HepG2 (cell line): ENCODE measurements around the gene SDC3. TPM values are rescaled to one million over a fixed set of nuclear protein-coding genes. Genes with fewer than 3 reads are reported as not detected.

Experiments
- ATAC-seq: fragments of 200-7000 bp; cut with Tn5 transposase; 3 replicates; pipeline ENCODE4 v1.9.1; 2020; ENCODE audit warnings: mild to moderate bottlenecking, moderate library complexity
- BruUV-seq: library from RNA; stranded (reverse); fragments of 400-500 nt; replicated peaks from 2 replicates; lab custom pipeline; 2021; lab: Mats Ljungman, UMichigan
- CTCF ChIA-PET: fragments of 300-600 bp; formaldehyde crosslinking; extraction: SDS; loops from one replicate; lab custom pipeline; 2021; ENCODE audit warnings: low total read pairs, inconsistent platforms, low intra/inter-chr PET ratio; lab: Yijun Ruan, JAX
- POLR2A ChIA-PET: fragments of 350-600 bp; sonication (Branson Sonifier 250); formaldehyde crosslinking; loops from one replicate; lab custom pipeline; 2020; ENCODE audit warnings: antibody characterized with exemption, inconsistent platforms; lab: Yijun Ruan, JAX
- DNase-seq: peaks from one replicate; pipeline ENCODE4 v3.0.0-alpha.2; 2015; ENCODE audit warnings: low spot score
- FAIRE-seq: peaks from 3 replicates; lab custom pipeline; 2011; peaks lifted over from hg19 to GRCh38; lab: Jason Lieb, UNC
- H2AFZ ChIP-seq: one replicate; pipeline ENCODE4 v1.6.1; 2011; ENCODE audit warnings: low read length, inconsistent platforms
- H3K27ac ChIP-seq: fragments of 300-600 bp; 3 replicates; pipeline ENCODE4 v1.8.0; 2011; ENCODE audit warnings: mixed run types, mild to moderate bottlenecking, mixed read lengths, low read length, inconsistent platforms; ENCODE audit not compliant: insufficient read depth; ENCODE audit errors: extremely low read length
- H3K27me3 ChIP-seq, 2 experiments: fragments of 200-600 bp in 1 of 2; 2 replicates in 1 of 2; 3 replicates in 1 of 2; pipeline versions ENCODE4 v1.6.0 to v1.8.0; 2011; ENCODE audit warnings: low read length in 2 of 2, mild to moderate bottlenecking in 2 of 2, moderate library complexity in 2 of 2, inconsistent platforms in 1 of 2; ENCODE audit not compliant: insufficient read depth in 2 of 2, control insufficient read depth in 1 of 2
- H3K36me3 ChIP-seq, 2 experiments: fragments of 200-600 bp in 1 of 2; replicated peaks in 1 of 2; 2 replicates in 1 of 2; 3 replicates in 1 of 2; pipeline versions ENCODE4 v1.5.1 to v1.8.0; 2011; ENCODE audit warnings: low read length in 2 of 2, inconsistent platforms in 1 of 2; ENCODE audit not compliant: insufficient read depth in 2 of 2, control insufficient read depth in 1 of 2
- H3K4me1 ChIP-seq: 2 replicates; pipeline ENCODE4 v1.5.1; 2012; ENCODE audit warnings: low read length, inconsistent platforms; ENCODE audit not compliant: insufficient read depth
- H3K4me2 ChIP-seq: 2 replicates; pipeline ENCODE4 v1.6.0; 2011; ENCODE audit warnings: low read depth, low read length, inconsistent platforms
- H3K4me3 ChIP-seq, 3 experiments: fragments of 200-600 bp in 1 of 3; sonication (generic), shearing (Covaris generic) in 1 of 3; replicated peaks in 1 of 3; 2 replicates each; pipeline ENCODE4 v1.5.1; 2011 to 2016; ENCODE audit warnings: low read length in 3 of 3, inconsistent platforms in 2 of 3, low read depth in 2 of 3, mild to moderate bottlenecking in 2 of 3, control low read depth in 1 of 3, mixed read lengths in 1 of 3; ENCODE audit not compliant: insufficient read depth in 1 of 3
- H3K79me2 ChIP-seq: one replicate; pipeline ENCODE4 v1.6.1; 2011; ENCODE audit warnings: low read length, inconsistent platforms; ENCODE audit not compliant: insufficient read depth
- H3K9ac ChIP-seq: 2 replicates; pipeline ENCODE4 v1.6.0; 2011; ENCODE audit warnings: mild to moderate bottlenecking, low read depth, low read length, inconsistent platforms; ENCODE audit not compliant: insufficient read depth
- H3K9me3 ChIP-seq: 2 replicates; pipeline ENCODE4 v1.5.1; 2012; ENCODE audit warnings: mild to moderate bottlenecking, low read length
- H4K20me1 ChIP-seq: 2 replicates; pipeline ENCODE4 v1.6.0; 2011; ENCODE audit warnings: inconsistent platforms, mild to moderate bottlenecking, low read length, moderate library complexity; ENCODE audit not compliant: insufficient read depth
- CBX5 ChIP-seq: sonication (generic); formaldehyde crosslinking; IDR thresholded peaks from 2 replicates; pipeline ENCODE4 v1.4.0; 2020; ENCODE audit warnings: missing genetic modification reagents, borderline replicate concordance
- GABPB1 ChIP-seq: IDR thresholded peaks from 2 replicates; pipeline ENCODE4 v1.6.1; 2016; ENCODE audit warnings: mild to moderate bottlenecking, missing genetic modification reagents, moderate library complexity, missing compliant biosample characterization
- GATA4 ChIP-seq: sonication (generic); IDR thresholded peaks from 2 replicates; pipeline ENCODE4 v1.6.1; 2016; ENCODE audit warnings: antibody characterized with exemption, low read depth, borderline replicate concordance
- MEIS2 ChIP-seq: sonication (generic); formaldehyde crosslinking; IDR thresholded peaks from 2 replicates; pipeline ENCODE4 v1.9.0; 2021; ENCODE audit warnings: mild to moderate bottlenecking, missing genetic modification reagents
- NCOA1 ChIP-seq: sonication (generic); formaldehyde crosslinking; IDR thresholded peaks from 2 replicates; pipeline ENCODE4 v1.9.0; 2021; ENCODE audit warnings: missing genetic modification reagents
- NFKB2 ChIP-seq: sonication (generic); formaldehyde crosslinking; IDR thresholded peaks from 2 replicates; pipeline ENCODE4 v1.4.0; 2020; ENCODE audit warnings: missing genetic modification reagents, borderline replicate concordance
- SALL1 ChIP-seq: sonication (generic); formaldehyde crosslinking; IDR thresholded peaks from 2 replicates; pipeline ENCODE4 v1.8.0; 2022; ENCODE audit warnings: mild to moderate bottlenecking, missing genetic modification reagents
- SAP130 ChIP-seq: IDR thresholded peaks from 2 replicates; pipeline ENCODE4 v1.6.1; 2016; ENCODE audit warnings: low read depth
- SP1 ChIP-seq, 2 experiments: fragments of 450-650 bp in 1 of 2; sonication (generic) in 1 of 2; formaldehyde crosslinking in 1 of 2; IDR thresholded peaks; 2 replicates each; pipeline versions ENCODE4 v1.4.0 to v1.6.1; 2016 to 2020; ENCODE audit warnings: missing genetic modification reagents in 1 of 2
- ZFAT ChIP-seq: sonication (generic); formaldehyde crosslinking; conservative IDR thresholded peaks from 2 replicates; pipeline ENCODE4 v1.8.1; 2023; ENCODE audit warnings: missing genetic modification reagents, inconsistent platforms
- ZFY ChIP-seq: sonication (generic); formaldehyde crosslinking; IDR thresholded peaks from 2 replicates; pipeline ENCODE4 v1.4.0; 2020; ENCODE audit warnings: missing genetic modification reagents
- ZNF567 ChIP-seq: sonication (generic); formaldehyde crosslinking; IDR thresholded peaks from 2 replicates; pipeline ENCODE4 v1.8.1; 2023; ENCODE audit warnings: mild to moderate bottlenecking, missing genetic modification reagents, borderline replicate concordance
- ZNF776 ChIP-seq: sonication (generic); formaldehyde crosslinking; IDR thresholded peaks from 2 replicates; pipeline ENCODE4 v1.4.0; 2020; ENCODE audit warnings: mild to moderate bottlenecking, missing genetic modification reagents
- ZNF816 ChIP-seq: sonication (generic); formaldehyde crosslinking; IDR thresholded peaks from 2 replicates; pipeline ENCODE4 v1.8.0; 2022; ENCODE audit warnings: missing genetic modification reagents, mild to moderate bottlenecking, borderline replicate concordance
- WGBS: methylation state at CpG from one replicate; pipeline ENCODE4 v1.1.6; 2017; ENCODE audit warnings: low lambda C conversion rate; 5-methylcytosine and 5-hydroxymethylcytosine counted together
- in situ Hi-C: cut with HindIII; loops from 2 replicates; pipeline ENCODE4 v1.10.0; 2017; ENCODE audit warnings: low pct_unique_long_range_greater_than_20kb; ENCODE audit not compliant: extremely low pct_ligation_motif_present
- intact Hi-C: fragments of 100-400 bp; cut with micrococcal nuclease; formaldehyde crosslinking; loops from one replicate; pipeline ENCODE4 v1.10.0; 2022; ENCODE audit not compliant: unreplicated experiment
- polyA plus RNA-seq, 8 experiments: library from polyadenylated mRNA; depleted of rRNA in 3 of 8; stranded (reverse) in 7 of 8; unstranded in 1 of 8; fragments of >200 nt; fragmentation: Illumina TruSeq in 4 of 8; extraction: Trizol in 4 of 8; gene quantifications; 2 replicates each; pipeline versions ENCODE4 v1.2.1 to v1.2.3, GENCODE V29; 2011 to 2016; ENCODE audit warnings: low read depth in 4 of 8, missing spikeins in 1 of 8, mixed read lengths in 1 of 8; ENCODE audit not compliant: insufficient read depth in 1 of 8
- total RNA-seq, 5 experiments: library from RNA; depleted of rRNA; stranded (reverse); fragments of >200 nt; fragmentation: Illumina TruSeq; extraction: Trizol; gene quantifications; 2 replicates each; pipeline ENCODE4 v1.2.3, GENCODE V29; 2016; ENCODE audit warnings: low read depth in 1 of 5
- TF ChIP-seq, protein P1 (sequence below): sonication (generic); formaldehyde crosslinking; IDR thresholded peaks from 2 replicates; pipeline ENCODE4 v1.4.0; 2020; ENCODE audit warnings: missing genetic modification reagents
- TF ChIP-seq, protein P2 (sequence below): sonication (generic); formaldehyde crosslinking; IDR thresholded peaks from 2 replicates; pipeline ENCODE4 v1.4.0; 2020; ENCODE audit warnings: mild to moderate bottlenecking, missing genetic modification reagents
- TF ChIP-seq, protein P3 (sequence below): sonication (generic); formaldehyde crosslinking; IDR thresholded peaks from 2 replicates; pipeline ENCODE4 v1.5.0; 2020; ENCODE audit warnings: missing genetic modification reagents
- TF ChIP-seq, protein P4 (sequence below): sonication (generic); formaldehyde crosslinking; IDR thresholded peaks from 2 replicates; pipeline ENCODE4 v1.9.0; 2021; ENCODE audit warnings: missing genetic modification reagents, borderline replicate concordance

SDC3 gene
- total and polyA plus RNA-seq, 2 of the 13 experiments (the other 11 are each of a cell fraction or from before 2014, with no cell fraction given) = 0.49 to 0.84 TPM

DNA sequence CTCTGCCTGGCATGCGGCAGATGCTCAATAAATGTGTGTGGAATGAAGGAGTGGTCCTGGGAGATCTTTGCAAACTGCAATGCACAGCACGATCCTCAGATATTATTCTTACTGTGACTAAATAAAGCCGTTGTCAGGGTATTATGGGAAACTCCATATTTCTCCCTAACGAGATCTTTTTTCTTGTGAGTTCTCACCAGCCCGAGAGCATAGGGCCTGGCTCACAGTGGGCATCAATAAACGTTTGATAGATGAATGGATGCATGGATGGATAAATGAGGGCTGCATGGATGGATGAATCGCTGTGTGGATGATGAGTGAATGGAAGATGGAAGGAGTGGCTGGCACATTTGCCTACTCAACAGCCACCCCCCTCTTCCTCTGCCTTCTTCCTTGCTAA, 69.6 kb downstream of the SDC3 start (continued):
- TF ChIP-seq ZFAT (CRISPR knock-in tag) = no peak
- no peak for TF ChIP-seq NFKB2 (CRISPR knock-in tag)
- no peak for TF ChIP-seq ZNF776 (CRISPR knock-in tag)
- TF ChIP-seq, protein P1, sequence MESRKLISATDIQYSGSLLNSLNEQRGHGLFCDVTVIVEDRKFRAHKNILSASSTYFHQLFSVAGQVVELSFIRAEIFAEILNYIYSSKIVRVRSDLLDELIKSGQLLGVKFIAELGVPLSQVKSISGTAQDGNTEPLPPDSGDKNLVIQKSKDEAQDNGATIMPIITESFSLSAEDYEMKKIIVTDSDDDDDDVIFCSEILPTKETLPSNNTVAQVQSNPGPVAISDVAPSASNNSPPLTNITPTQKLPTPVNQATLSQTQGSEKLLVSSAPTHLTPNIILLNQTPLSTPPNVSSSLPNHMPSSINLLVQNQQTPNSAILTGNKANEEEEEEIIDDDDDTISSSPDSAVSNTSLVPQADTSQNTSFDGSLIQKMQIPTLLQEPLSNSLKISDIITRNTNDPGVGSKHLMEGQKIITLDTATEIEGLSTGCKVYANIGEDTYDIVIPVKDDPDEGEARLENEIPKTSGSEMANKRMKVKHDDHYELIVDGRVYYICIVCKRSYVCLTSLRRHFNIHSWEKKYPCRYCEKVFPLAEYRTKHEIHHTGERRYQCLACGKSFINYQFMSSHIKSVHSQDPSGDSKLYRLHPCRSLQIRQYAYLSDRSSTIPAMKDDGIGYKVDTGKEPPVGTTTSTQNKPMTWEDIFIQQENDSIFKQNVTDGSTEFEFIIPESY = no peak
- no peak for TF ChIP-seq MEIS2

DNA sequence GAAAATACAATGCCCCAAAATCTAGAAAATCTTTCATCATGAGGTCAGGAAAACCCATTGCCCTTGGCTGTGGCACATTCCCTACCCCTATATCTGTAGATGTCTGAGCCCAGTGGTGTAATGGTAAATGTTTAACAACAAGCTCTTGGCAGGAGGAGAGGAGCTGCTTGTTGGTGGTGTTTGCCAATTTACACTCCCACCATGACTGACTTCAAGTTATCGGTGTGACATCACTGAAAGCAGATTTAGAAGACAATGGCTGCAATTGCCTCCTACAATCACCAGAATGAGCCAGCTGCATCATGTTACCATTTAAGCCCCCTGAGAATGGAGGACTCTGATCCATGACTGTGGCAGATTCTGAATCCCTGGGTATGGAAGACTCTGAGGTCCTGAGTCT, 70.9 kb downstream of the SDC3 start:
- in situ Hi-C loops = no loop called here
- no peak for TF ChIP-seq SAP130 (CRISPR knock-in tag)
- TF ChIP-seq, protein P2, sequence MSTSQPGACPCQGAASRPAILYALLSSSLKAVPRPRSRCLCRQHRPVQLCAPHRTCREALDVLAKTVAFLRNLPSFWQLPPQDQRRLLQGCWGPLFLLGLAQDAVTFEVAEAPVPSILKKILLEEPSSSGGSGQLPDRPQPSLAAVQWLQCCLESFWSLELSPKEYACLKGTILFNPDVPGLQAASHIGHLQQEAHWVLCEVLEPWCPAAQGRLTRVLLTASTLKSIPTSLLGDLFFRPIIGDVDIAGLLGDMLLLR = no peak
- TF ChIP-seq, protein P3, sequence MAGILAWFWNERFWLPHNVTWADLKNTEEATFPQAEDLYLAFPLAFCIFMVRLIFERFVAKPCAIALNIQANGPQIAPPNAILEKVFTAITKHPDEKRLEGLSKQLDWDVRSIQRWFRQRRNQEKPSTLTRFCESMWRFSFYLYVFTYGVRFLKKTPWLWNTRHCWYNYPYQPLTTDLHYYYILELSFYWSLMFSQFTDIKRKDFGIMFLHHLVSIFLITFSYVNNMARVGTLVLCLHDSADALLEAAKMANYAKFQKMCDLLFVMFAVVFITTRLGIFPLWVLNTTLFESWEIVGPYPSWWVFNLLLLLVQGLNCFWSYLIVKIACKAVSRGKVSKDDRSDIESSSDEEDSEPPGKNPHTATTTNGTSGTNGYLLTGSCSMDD (CRISPR knock-in tag) = no peak
- TF ChIP-seq GABPB1 (CRISPR knock-in tag) = no peak
- TF ChIP-seq ZNF816 = no peak
- no peak for TF ChIP-seq CBX5 (CRISPR knock-in tag)
- no peak for TF ChIP-seq SALL1
- TF ChIP-seq GATA4 = no peak
- no peak for TF ChIP-seq ZFY (CRISPR knock-in tag)
- no peak for TF ChIP-seq SP1 (IDR thresholded peaks at IDR 0.05)
- TF ChIP-seq SP1 (CRISPR knock-in tag; IDR thresholded peaks at IDR 0.05) = no peak
- no peak for TF ChIP-seq ZNF567 (CRISPR knock-in tag)
- TF ChIP-seq, protein P4, sequence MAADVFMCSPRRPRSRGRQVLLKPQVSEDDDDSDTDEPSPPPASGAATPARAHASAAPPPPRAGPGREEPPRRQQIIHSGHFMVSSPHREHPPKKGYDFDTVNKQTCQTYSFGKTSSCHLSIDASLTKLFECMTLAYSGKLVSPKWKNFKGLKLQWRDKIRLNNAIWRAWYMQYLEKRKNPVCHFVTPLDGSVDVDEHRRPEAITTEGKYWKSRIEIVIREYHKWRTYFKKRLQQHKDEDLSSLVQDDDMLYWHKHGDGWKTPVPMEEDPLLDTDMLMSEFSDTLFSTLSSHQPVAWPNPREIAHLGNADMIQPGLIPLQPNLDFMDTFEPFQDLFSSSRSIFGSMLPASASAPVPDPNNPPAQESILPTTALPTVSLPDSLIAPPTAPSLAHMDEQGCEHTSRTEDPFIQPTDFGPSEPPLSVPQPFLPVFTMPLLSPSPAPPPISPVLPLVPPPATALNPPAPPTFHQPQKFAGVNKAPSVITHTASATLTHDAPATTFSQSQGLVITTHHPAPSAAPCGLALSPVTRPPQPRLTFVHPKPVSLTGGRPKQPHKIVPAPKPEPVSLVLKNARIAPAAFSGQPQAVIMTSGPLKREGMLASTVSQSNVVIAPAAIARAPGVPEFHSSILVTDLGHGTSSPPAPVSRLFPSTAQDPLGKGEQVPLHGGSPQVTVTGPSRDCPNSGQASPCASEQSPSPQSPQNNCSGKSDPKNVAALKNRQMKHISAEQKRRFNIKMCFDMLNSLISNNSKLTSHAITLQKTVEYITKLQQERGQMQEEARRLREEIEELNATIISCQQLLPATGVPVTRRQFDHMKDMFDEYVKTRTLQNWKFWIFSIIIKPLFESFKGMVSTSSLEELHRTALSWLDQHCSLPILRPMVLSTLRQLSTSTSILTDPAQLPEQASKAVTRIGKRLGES = no peak
- TF ChIP-seq NCOA1 (CRISPR knock-in tag) = no peak
- WGBS = 20% methylated on average over 1 of the region's 1 CpG
- ChIA-PET POLR2A (no interaction called here), CTCF (no interaction called here)
- DNase-seq (no peak), FAIRE-seq (no peak), ATAC-seq (no peak)
- Histone ChIP-seq H3K4me1 (no peaks in the 10 kb centered on the region), H3K27ac (no peak overlapping the region), H2AFZ (no peak overlapping the region), H3K9ac (no peak overlapping the region), H3K79me2 (no peaks in the 10 kb centered on the region), H4K20me1 (no peaks in the 10 kb centered on the region), H3K27me3 (peaks cover 0 to 2% of the 10 kb centered on the region in 2 experiments; a peak in 1 of 5 replicates), H3K9me3 (no peaks in the 10 kb centered on the region), H3K4me3 (no peak overlapping the region), H3K36me3 (no peaks in the 10 kb centered on the region), H3K4me2 (no peak overlapping the region)
- no TSS peak for BruUV-seq
- intact Hi-C loops = no loop called here
